Measurements from ENCODE around the gene OR4D6.

GRCh38 chr11:59475176-59475575 lies 18.4 kb downstream of the OR4D6 start:
- TF ChIP-seq CTCF (IDR thresholded peaks at IDR 0.05; ENCODE audit: low read depth, low read length, missing input control): no peak
- TF ChIP-seq RXRA (IDR thresholded peaks at IDR 0.05): no peak
- TF ChIP-seq GABPA (IDR thresholded peaks at IDR 0.05 in 1 of 2, conservative IDR thresholded peaks at IDR 0.05 in 1 of 2): no peak
- TF ChIP-seq MAX (IDR thresholded peaks at IDR 0.05): no peak
- TF ChIP-seq RAD21 (IDR thresholded peaks at IDR 0.05): no peak
- TF ChIP-seq JUND (IDR thresholded peaks at IDR 0.05): no peak
- no peak for TF ChIP-seq REST (IDR thresholded peaks at IDR 0.05)
- TF ChIP-seq EGR1 (IDR thresholded peaks at IDR 0.05; ENCODE audit: low read depth in 2 of 2): no peak

Measured in liver (tissue), 3 donors.